ENCODE results near the gene HTR4.

The HTR4 gene

GRCh38 chr5:148452499-148453193 is 201.7 kb downstream of the HTR4 start:
- DNase-seq, result no peak

GRCh38 chr5:148446611-148447010 is 207.7 kb downstream of the HTR4 start:
- no peak for DNase-seq
- TF ChIP-seq GATA1 (IDR thresholded peaks at IDR 0.05; ENCODE audit: low read depth, low read length) (no peak), POLR2A (IDR thresholded peaks at IDR 0.05; ENCODE audit: low read length) (no peak)

More at GRCh38 chr5:148452499-148453193, 201.7 kb downstream of the HTR4 start:
- TF ChIP-seq POLR2A (IDR thresholded peaks at IDR 0.05; ENCODE audit: low read length), result no peak
- no peak for TF ChIP-seq GATA1 (IDR thresholded peaks at IDR 0.05; ENCODE audit: low read depth, low read length)

GRCh38 chr5:148445578-148445977 is 208.7 kb downstream of the HTR4 start:
- TF ChIP-seq POLR2A (IDR thresholded peaks at IDR 0.05; ENCODE audit: low read length) (no peak), GATA1 (IDR thresholded peaks at IDR 0.05; ENCODE audit: low read depth, low read length) (no peak)
- DNase-seq, result no peak

GRCh38 chr5:148443998-148444397 is 210.3 kb downstream of the HTR4 start:
- no peak for TF ChIP-seq GATA1 (IDR thresholded peaks at IDR 0.05; ENCODE audit: low read depth, low read length)
- TF ChIP-seq POLR2A (IDR thresholded peaks at IDR 0.05; ENCODE audit: low read length), result no peak
- DNase-seq, result peak; percentile 58 to 77

GRCh38 chr5:148443241-148443640 is 211.1 kb downstream of the HTR4 start:
- no peak for TF ChIP-seq POLR2A (IDR thresholded peaks at IDR 0.05; ENCODE audit: low read length)
- TF ChIP-seq GATA1 (IDR thresholded peaks at IDR 0.05; ENCODE audit: low read depth, low read length), result no peak
- DNase-seq, result peak in 1 of 2 experiments; percentile 14

- DNase-seq, result no peak
- TF ChIP-seq POLR2A (IDR thresholded peaks at IDR 0.05; ENCODE audit: low read length) (no peak), GATA1 (IDR thresholded peaks at IDR 0.05; ENCODE audit: low read depth, low read length) (no peak)
Measured at GRCh38 chr5:148438933-148439332, 215.4 kb downstream of the HTR4 start.

- peak; percentile 10 to 65 for DNase-seq
- TF ChIP-seq POLR2A (IDR thresholded peaks at IDR 0.05; ENCODE audit: low read length), result no peak
- no peak for TF ChIP-seq GATA1 (IDR thresholded peaks at IDR 0.05; ENCODE audit: low read depth, low read length)
Measured at GRCh38 chr5:148437249-148437648, 217.1 kb downstream of the HTR4 start.

GRCh38 chr5:148436029-148436428 is 218.3 kb downstream of the HTR4 start:
- TF ChIP-seq POLR2A (IDR thresholded peaks at IDR 0.05; ENCODE audit: low read length) (no peak), GATA1 (IDR thresholded peaks at IDR 0.05; ENCODE audit: low read depth, low read length) (no peak)
- no peak for DNase-seq

- no peak for TF ChIP-seq POLR2A (IDR thresholded peaks at IDR 0.05; ENCODE audit: low read length)
- DNase-seq, result no peak
Measured at GRCh38 chr5:148433826-148434225, 220.5 kb downstream of the HTR4 start.
